Pancreas (tissue), 10 donors: ENCODE results near the gene GSG1L. TPM values are rescaled to one million over a fixed set of nuclear protein-coding genes. Genes with fewer than 3 reads are reported as not detected.

Experiments used
- ATAC-seq, 4 donors: fragments of 200-7000 bp; cut with Tn5 transposase; one replicate each; pipeline versions ENCODE4 v1.8.0 to v1.9.1; 2020; ENCODE audit warnings: mild to moderate bottlenecking in 4 of 4, moderate library complexity in 4 of 4
- DNase-seq, 6 donors: peaks; one replicate each; pipeline ENCODE4 v3.0.0-alpha.2; 2020
- FAIRE-seq: peaks from 2 replicates; lab custom pipeline; 2012; peaks lifted over from hg19 to GRCh38; lab: Jason Lieb, UNC
- H3K27ac ChIP-seq, 4 donors: fragments of 200-600 bp; sonication (generic); 1 replicate in 3 of 4; 2 replicates in 1 of 4; pipeline versions ENCODE4 v1.5.0 to v1.8.0; 2020
- H3K27me3 ChIP-seq, 4 donors: fragments of 200-600 bp; one replicate each; pipeline ENCODE4 v1.8.0; 2021
- H3K36me3 ChIP-seq, 3 donors: fragments of 200-600 bp; sonication (generic) in 1 of 3; one replicate each; pipeline versions ENCODE4 v1.5.0 to v1.8.0; 2020 to 2021
- H3K4me1 ChIP-seq, 3 donors: fragments of 200-600 bp; one replicate each; pipeline ENCODE4 v1.8.0; 2021
- H3K4me3 ChIP-seq, 4 donors: fragments of 200-600 bp; sonication (generic) in 2 of 4; one replicate each; pipeline versions ENCODE4 v1.5.0 to v1.8.0; 2020 to 2021
- H3K9me3 ChIP-seq, 4 donors: fragments of 200-600 bp; one replicate each; pipeline ENCODE4 v1.8.0; 2021
- CTCF ChIP-seq, 4 donors: fragments of 200-600 bp; sonication (generic) in 3 of 4; IDR thresholded peaks; one replicate each; pipeline versions ENCODE4 v1.5.0 to v1.8.0; 2021; ENCODE audit warnings: antibody characterized with exemption in 4 of 4
- WGBS, 2 donors: extraction: QIAGEN DNeasy Blood & Tissue Kit; methylation state at CpG; one replicate each; pipeline ENCODE4 v1.1.7; 2013; 5-methylcytosine and 5-hydroxymethylcytosine counted together
- intact Hi-C, 3 donors: fragments of 100-400 bp; cut with DNase I; formaldehyde crosslinking; loops; one replicate each; pipeline versions ENCODE4 v1.11.1 to v1.14.2; 2022
- polyA plus RNA-seq, 2 donors: library from polyadenylated mRNA; stranded (reverse); fragments of 200-250 nt; gene quantifications; one replicate each; pipeline ENCODE4 v1.2.3, GENCODE V29; 2013
- total RNA-seq, 6 donors: library from RNA; stranded (reverse); fragmentation: NEBNext Ultra II Directional in 4 of 6; extraction: Animal tissue kit (Norgen Biotek cat#: 25700) in 4 of 6; gene quantifications; one replicate each; pipeline versions ENCODE4 v1.2.1 to v1.2.4, GENCODE V29; 2021 to 2023
- donor health status: healthy with polysubstance abuse.
- donor health status: DM: no; HTN: no; CAD: no; lungs with moderate emphysema.
- donor health status: DM: no; HTN: no; CAD: no.
- donor health status: control.
- donor health status: control.
- donor health status: Bipolar disorder and iron deficiency.
- donor health status: DM: yes; HTN: yes; CAD: no.
- donor health status: DM: no; HTN: no; CAD: no.
- donor health status: DM: no; HTN: no; CAD: no.
- donor health status: DM: yes; HTN: yes; CAD: no.

GSG1L gene
- total and polyA plus RNA-seq, 8 donors, result 0.02 to 0.12 TPM; not detected in 6

- no peak for DNase-seq
- Histone ChIP-seq H3K9me3 (no peaks in the 10 kb centered on the region), H3K4me1 (no peaks in the 10 kb centered on the region), H3K27me3 (no peaks in the 10 kb centered on the region), H3K36me3 (peaks cover 0 to 27% (median 3%) of the 10 kb centered on the region in 3 donors), H3K27ac (no peak overlapping the region), H3K4me3 (no peak overlapping the region)
- ATAC-seq, result no peak
- no peak for FAIRE-seq
- no peak for TF ChIP-seq CTCF (IDR thresholded peaks at IDR 0.05)
- WGBS, 2 donors, result 96 to 100% methylated on average over 3 of the region's 3 CpGs
- intact Hi-C loops, result no loop called here
These were observed 301.1 kb downstream of the GSG1L start for GRCh38 chr16:27762441-27762840.

- ATAC-seq (no peak), DNase-seq (no peak), FAIRE-seq (no peak)
- Histone ChIP-seq H3K36me3 (peaks cover 0 to 27% (median 3%) of the 10 kb centered on the region in 3 donors), H3K4me1 (no peaks in the 10 kb centered on the region), H3K27me3 (no peaks in the 10 kb centered on the region), H3K4me3 (no peak overlapping the region), H3K9me3 (no peaks in the 10 kb centered on the region), H3K27ac (no peak overlapping the region)
- TF ChIP-seq CTCF (IDR thresholded peaks at IDR 0.05), result no peak
- intact Hi-C loops, result no loop called here
- 84 to 93% methylated on average over 7 of the region's 7 CpGs for WGBS, 2 donors
These were observed 301.7 kb downstream of the GSG1L start for GRCh38 chr16:27761816-27762215.

- no peak overlapping the region for H3K27ac ChIP-seq
- TF ChIP-seq CTCF (IDR thresholded peaks at IDR 0.05), result no peak
- WGBS, 2 donors, result 96 to 98% methylated on average over 4 of the region's 4 CpGs
- no peak overlapping the region for H3K4me3 ChIP-seq
- no peak for ATAC-seq
- no peak for FAIRE-seq
- H3K4me1 ChIP-seq, result no peaks in the 10 kb centered on the region
- H3K9me3 ChIP-seq, result no peaks in the 10 kb centered on the region
- intact Hi-C loops, result no loop called here
- no peaks in the 10 kb centered on the region for H3K27me3 ChIP-seq
- DNase-seq, result no peak
- peaks cover 0 to 27% (median 3%) of the 10 kb centered on the region in 3 donors for H3K36me3 ChIP-seq
These were observed 302.7 kb downstream of the GSG1L start for GRCh38 chr16:27760789-27761176.

GRCh38 chr16:27759967-27760788, 303.3 kb downstream of the GSG1L start:
- intact Hi-C loops, result no loop called here
- Histone ChIP-seq H3K9me3 (no peaks in the 10 kb centered on the region), H3K27ac (no peak overlapping the region), H3K4me3 (no peak overlapping the region), H3K27me3 (no peaks in the 10 kb centered on the region), H3K4me1 (no peaks in the 10 kb centered on the region), H3K36me3 (peaks cover 0 to 27% (median 3%) of the 10 kb centered on the region in 3 donors)
- no peak for FAIRE-seq
- DNase-seq, result no peak
- WGBS, 2 donors, result 87 to 89% methylated on average over 13 of the region's 13 CpGs
- no peak for TF ChIP-seq CTCF (IDR thresholded peaks at IDR 0.05)
- ATAC-seq, result peak in 2 of 4 donors; percentile 37 to 58

GRCh38 chr16:27759301-27759871, 304.1 kb downstream of the GSG1L start:
- intact Hi-C loops, result no loop called here
- TF ChIP-seq CTCF (IDR thresholded peaks at IDR 0.05), result no peak
- 88 to 92% methylated on average over 9 of the region's 9 CpGs for WGBS, 2 donors
- no peak for FAIRE-seq
- Histone ChIP-seq H3K4me1 (no peaks in the 10 kb centered on the region), H3K27me3 (no peaks in the 10 kb centered on the region), H3K4me3 (no peak overlapping the region), H3K27ac (no peak overlapping the region), H3K36me3 (peaks cover 0 to 24% (median 3%) of the 10 kb centered on the region in 3 donors), H3K9me3 (no peaks in the 10 kb centered on the region)
- DNase-seq, result no peak
- ATAC-seq, result no peak
